Activated CD8-positive, alpha-beta memory T cell treated with anti-CD3 and anti-CD28 coated beads for 1 hour (primary cell): ENCODE data around the gene LETMD1.
"Not testable (repeated sequence)": the region's sequence is repeated elsewhere in the genome, so short reads cannot be mapped to it uniquely, and the experiment has no call there.

Experiments
- DNase-seq, 2 donors: peaks; one replicate each; pipeline ENCODE4 v3.0.0-alpha.2; 2020; ENCODE audit warnings: low read depth in 1 of 2; ENCODE audit errors: extremely low read depth in 1 of 2

LETMD1 gene, protein sequence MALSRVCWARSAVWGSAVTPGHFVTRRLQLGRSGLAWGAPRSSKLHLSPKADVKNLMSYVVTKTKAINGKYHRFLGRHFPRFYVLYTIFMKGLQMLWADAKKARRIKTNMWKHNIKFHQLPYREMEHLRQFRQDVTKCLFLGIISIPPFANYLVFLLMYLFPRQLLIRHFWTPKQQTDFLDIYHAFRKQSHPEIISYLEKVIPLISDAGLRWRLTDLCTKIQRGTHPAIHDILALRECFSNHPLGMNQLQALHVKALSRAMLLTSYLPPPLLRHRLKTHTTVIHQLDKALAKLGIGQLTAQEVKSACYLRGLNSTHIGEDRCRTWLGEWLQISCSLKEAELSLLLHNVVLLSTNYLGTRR

DNA sequence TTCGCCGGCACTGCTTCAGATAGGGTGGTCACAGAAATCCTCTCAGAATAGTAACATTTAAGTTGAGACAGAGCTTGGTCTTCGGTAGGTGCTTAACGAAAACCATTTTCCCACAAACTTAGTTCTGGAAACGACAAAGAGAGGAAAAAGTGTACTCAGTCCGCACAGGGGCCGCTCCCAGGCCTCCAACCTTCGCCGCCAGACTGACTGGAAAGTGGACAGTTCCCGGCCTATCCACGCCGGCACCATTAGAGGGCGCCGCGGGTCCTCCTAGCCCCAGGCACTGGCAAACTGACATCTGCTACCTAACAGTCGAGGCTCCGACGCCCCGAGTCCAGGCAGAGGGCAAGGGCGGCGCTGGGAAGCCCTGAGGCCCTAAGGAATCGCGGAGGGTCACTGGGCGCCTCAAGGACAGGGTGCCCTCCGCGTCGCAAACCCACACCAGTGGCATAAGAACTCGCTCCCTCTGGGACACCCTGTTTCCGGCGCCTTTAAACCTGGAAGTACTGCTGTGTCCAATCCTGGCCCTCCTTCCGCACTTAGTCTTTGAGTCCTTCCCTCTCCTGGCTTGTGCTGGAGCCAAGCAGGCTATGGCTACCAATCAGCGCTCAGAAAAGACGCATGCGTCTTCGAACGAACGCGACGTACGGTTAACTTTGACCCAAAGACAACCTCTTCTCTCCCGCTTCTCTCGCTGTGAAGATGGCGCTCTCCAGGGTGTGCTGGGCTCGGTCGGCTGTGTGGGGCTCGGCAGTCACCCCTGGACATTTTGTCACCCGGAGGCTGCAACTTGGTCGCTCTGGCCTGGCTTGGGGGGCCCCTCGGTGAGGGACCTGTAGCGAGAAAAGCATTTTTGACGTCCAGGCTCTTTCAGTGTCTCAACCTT, at the start of gene LETMD1:
Gene LETMD1 (plus strand): TSS at position 673 of the 886 bp plus-strand sequence. CDS start 30 bp downstream, at position 703.
- DNase-seq, result peak; percentile 72 to 78

DNA sequence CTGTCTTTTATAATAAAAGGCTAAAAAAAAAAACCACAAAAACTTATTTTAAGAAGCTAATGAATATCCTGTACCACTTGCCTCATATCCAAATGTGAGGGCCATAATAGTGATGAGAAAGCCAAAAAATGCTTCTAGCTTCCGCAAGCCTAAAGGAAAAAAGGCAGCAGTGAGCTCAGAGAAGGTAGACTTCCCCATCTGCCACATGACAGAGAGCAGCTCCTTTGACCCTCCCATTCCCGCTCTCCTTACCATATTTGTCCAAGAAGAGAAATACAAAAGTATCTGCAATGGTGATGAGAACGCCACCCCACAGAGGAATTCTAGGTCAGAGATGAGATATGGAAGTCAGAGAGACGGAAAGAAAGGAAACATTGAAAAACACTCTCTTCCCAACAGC, 49.0 kb upstream of the LETMD1 start:
- DNase-seq, result no peak

DNA sequence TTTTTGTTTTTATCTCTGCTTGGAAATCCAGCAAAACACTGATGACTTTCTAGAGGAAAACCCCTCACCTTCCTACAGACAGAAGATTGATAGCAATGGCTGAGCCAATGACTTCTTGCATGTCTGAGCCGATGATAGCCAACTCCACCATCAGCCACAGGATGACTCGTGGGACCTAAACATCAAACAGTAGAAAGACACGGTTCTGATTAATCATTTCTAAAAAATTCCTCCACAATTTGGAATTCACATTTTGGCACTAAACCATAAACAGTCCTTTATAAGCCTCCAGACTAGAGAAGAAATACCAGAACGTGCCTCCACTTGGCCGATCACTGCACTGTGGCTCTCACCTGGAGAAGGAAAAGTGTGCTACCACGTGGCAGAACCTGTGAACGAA, 47.9 kb upstream of the LETMD1 start:
- no peak for DNase-seq

DNA sequence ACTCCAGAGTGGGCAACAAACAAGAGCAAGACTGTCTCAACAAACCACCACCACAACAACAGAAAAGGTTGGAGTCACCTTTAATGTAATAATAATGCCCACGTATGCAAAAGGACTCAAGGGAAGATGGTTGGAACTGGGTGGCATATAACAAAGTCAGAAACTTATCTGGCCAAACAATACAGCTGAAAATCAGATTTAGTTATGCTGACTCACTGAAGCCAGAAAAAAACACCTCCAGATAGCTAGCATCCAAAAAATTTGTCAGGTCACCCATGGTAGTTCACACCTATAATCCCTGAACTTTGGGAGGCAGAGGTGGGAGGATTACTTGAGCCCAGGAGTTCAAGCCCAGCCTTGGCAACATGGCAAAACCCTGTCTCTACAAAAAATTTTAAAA, 46.3 kb upstream of the LETMD1 start:
- DNase-seq, result no peak

DNA sequence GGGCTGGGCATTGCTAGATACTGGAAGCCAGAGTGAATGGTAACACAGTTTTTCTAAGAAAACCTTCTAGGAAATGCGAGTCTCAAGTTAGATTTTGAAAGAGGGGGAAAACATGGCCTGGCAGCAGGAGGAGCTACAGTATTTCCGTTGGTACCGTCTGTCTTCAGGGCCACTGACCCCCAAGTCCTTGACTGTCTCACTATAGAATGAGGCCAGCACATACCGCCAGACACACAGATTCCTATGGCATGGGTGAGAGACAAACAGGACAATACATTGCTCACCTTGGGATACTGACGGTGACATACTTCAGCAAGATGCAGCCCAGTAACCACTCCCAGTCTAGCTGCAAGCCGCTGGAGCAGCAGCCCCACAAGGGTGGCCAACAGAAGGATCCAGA, 43.6 kb upstream of the LETMD1 start:
- DNase-seq, result no peak

DNA sequence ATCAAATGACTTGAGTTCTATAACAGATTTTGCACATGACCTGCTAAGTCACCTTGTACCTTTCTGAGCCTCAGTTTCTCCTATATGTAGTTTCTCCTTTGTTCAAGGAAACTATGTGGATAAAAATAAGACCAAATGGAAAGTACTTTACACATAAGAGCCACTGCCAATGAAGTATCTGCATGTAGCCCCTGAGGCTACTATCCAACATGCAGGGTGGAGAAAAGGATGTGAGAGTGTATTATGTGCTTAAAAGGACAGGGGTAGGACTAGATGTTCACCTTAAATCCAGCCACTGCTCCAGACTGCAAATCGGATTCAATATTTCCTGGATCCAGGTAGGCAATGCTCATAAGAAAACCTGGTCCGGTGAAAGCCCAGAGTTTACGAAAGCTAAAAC, 43.1 kb upstream of the LETMD1 start:
- no peak for DNase-seq

DNA sequence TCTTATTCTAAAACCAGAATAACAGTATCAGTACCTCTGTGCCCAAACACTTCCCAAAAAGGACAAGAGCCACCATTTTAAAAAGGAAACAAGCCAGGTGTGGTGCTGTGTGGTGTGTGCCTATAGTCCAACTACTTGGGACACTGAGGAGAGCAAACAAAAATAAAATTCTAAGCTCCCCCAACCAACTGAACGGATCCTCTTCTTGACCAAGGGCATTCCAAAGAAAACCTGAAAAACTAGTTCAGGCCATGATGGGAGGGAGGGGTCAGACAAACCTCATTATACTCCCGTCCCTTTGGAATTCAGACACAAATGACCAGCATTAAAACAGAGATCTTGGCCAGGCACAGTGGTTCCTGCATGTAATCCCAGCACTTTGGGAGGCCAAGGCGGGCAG, 42.5 kb upstream of the LETMD1 start:
- no peak for DNase-seq

DNA sequence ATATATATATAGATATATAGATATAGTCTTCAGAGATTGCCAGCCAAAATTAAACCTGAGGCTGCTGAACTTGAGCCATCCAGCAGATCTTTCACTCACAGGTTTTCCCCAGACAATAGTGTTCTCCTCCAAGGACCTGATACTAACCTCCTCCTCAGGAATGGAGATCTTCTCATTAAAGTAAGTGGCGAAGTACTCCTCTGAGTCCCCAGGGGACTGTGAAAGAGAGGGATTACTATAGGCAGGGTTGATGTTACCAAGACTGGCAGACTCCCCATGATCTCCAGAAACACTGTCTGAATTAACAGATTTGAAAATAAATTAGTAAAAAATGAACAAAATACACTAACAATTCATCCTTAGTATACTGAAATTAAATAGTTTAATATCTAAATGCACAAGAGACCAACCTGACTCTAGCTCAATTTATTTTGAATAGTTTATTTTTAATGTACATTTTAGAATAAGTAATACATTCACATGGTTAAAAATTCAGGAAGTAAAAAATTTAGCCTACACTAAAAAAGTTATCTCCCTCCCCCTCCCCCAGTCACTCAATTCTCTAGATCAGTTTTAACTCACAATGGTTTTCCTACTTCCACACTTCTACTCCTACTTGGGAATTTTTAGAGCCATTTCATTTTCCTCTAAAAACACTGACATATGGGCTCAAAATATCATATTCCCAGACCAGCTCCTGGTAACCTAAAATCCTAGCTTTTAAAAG, 39.6 kb upstream of the LETMD1 start:
- DNase-seq, result no peak

DNA sequence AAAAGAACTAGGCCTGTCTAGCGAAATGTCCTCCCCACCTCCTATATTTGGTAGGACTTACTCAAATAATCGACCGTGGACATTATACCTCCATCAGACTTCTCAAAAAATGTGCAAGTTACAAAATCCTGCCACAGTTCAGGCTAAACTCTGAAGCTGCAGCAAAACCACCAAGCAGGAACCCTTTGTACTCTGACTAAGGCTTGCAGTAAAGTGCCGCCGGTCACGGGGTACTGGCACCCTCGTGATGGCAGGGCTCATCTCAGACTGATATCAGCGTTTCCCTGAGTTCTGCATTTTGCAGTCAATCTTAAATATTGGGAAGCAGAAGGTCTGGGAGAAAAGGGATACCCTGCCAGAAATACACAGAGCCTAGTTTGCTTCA, 39.1 kb upstream of the LETMD1 start:
- DNase-seq, result peak in 1 of 2 donors; percentile 24

DNA sequence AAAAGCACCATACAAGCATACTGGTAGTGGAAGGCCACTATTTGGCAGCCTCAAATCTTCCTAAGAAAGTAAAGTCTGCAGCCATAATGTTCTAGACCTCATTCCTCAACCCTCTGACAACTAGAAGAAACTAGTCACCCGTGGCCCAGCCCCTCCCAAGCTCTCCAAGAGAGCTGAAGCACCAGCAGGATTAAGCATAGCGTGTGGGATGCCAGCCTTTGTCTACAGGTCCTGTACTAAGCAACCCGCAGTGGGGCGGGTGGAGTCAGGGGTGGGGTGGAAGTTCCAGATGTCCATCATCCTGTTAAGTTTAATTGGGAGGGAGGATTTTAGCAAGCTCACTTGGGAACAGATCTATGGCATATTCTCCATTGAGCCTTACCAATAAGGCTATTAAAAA, 36.2 kb upstream of the LETMD1 start:
- no peak for DNase-seq

DNA sequence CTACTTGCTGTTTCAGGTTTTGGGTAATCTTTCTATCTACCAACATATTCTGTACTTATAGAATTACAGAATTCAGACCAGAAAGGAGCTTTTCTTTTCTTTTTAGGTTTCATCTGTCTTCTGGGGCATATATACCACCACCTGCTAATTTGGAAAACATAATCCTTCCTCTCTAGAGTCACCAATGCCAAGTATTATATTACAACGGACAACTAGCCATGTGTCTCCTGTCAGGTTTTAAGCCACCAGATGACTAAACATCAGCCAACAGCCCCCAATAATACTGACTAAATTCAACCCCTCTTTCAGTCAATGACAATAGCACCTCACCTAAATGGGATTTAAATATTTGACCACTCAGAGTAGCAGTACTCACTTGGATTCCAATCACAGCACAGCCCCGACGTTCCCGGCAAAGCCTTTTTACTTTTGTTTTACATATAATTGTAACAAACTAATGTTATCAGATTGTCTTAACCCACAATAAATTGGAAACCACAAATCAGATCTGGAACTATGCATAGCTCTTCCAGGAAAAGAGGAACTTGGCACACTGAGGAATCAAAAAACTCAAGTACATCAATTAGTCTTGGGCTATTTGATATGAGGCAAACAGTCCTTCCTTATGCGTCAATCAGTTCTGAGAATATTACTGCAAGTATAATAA, 35.4 kb upstream of the LETMD1 start:
- DNase-seq, result no peak

DNA sequence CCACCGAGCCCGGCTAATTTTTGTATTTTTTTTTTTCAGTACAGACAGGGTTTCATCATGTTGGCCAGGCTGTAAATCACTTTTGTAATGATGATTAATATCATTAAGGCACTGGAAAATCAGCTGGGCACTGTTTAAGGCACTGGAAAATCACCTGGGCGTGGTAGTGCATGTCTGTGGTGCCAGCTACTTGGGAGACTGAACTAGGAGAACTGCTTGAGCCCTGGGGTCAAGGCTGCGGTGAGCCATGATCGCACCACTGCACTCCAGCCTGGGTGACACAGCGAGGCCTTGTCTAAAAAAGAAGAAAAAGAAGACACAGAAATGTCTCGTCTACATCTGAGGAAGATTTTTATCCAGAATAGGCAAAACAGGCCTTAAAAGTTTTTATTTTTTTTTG, 34.7 kb upstream of the LETMD1 start:
- no peak for DNase-seq

DNA sequence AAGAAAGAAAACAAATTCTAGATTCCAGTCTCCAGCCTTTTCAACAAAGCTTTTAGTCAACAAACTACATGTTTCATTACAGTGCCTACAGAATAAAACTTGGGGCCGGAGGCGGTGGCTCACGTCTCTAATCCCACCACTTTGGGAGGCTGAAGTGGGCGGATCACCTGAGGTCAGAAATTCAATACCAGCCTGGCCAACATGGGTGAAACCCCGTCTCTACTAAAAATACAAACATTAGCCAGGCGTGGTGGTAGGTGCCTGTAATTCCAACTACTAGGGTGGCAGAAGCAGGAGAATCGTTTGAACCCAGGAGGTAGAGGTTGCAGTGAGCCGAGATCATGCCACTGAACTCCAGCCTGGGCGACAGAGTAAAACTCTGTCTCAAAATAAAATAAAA, 33.7 kb upstream of the LETMD1 start:
- not testable (repeated sequence) for DNase-seq

DNA sequence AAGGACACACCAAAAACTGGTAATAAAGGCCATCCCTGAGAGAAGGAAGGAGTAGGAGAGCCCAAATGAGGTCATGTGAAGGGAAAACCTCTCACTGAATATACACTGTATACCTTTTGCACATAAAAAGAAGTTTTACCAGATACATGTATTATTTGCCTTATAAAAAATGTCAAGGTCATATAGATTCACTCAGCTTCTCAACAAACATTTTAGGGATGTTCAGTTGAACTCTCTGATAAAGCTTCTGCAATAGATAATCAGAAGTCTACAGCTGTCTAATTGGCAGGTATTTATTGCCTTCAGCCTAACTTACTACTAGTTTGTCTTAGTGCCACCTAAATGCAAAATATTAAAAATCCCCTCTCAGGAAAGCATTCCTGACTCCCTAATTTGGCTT, 30.7 kb upstream of the LETMD1 start:
- no peak for DNase-seq

DNA sequence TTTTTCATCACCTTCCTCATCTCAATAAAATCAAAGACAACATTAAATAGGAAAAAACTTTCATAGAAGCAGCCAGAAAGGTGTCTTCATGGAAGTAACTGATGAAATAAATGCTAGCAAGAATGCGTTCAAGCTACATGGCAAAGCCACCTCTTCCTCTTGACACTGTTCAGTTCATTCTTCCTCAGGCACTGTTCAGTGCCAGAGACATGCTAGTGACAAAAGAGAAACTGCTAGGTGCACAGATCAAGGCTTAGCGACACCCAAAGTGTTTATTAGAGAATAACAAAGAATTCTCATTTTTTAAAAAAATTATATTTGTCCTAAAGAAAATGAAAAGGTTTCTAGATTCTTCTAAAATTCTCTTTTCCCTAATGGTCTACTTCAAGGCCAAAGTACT, 29.2 kb upstream of the LETMD1 start:
- no peak for DNase-seq

DNA sequence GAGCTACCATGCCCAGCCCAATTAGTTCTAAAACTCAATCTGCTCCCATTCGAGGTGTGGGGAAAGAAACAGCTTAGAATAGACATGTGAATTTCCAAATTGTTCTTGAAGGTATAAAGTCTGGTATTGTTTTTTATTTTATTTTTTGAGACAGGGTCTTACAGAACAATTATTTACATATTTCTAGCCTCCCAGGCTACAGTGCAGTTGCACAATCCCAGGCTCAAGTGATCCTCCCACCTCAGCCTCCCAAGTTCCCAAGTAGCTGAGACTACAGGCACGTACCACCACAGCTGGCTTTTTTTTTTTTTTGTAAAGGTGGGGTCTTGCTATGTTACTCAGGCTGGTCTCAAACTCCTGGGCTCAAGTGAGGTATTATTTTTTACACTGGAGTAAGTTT, 28.2 kb upstream of the LETMD1 start:
- DNase-seq, result no peak

DNA sequence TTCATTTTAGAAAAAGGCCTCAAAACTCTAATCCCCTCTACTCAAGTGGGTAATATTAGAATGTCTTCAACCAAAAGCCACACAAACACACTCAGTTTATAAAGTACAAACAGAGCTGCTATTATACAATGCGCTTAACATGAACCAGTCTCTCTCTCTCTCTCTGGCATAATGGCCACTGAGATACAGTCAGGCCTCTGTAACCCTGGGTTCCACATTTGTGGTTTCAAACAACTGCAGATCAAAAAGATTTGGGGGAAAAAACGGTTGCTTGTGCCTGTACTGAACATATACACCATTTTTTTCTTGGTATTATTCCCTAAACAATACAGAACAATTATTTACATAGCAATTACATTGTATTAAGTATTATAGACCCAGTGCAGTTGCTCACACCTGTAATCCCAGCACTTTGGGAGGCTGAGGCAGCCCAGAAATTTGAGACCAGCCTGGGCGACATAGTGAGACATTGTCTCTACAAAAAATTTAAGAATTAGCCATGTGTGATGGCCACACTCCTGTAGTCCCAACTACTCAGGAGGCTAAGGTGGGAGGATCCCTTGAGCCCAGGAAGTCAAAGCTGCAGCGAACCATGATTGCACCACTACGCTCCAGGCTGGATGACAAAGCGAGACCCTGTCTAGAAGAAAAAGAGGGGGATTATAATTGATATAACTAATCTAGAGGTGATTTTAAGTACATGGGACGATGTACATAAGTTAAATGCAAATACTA, 27.5 kb upstream of the LETMD1 start:
- no peak for DNase-seq

DNA sequence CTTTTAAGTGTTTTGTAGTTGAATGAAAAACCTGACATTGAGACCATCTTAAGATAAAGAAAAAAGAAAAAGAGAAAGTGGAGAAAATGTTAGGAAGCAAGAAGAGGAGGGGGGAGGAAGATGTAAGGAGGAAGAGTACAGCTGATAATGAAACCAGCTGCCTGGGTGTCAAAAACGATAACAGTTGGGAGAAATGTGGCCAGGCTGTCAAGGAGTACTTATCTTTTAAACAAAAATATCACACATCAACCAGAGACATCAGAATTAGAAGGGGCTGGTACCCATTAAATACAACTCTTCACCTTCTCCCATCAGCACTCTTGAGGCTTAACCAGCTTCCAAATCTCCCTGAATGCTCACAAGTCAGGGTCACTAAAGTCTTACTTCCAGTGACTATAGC, 26.4 kb upstream of the LETMD1 start:
- no peak for DNase-seq

DNA sequence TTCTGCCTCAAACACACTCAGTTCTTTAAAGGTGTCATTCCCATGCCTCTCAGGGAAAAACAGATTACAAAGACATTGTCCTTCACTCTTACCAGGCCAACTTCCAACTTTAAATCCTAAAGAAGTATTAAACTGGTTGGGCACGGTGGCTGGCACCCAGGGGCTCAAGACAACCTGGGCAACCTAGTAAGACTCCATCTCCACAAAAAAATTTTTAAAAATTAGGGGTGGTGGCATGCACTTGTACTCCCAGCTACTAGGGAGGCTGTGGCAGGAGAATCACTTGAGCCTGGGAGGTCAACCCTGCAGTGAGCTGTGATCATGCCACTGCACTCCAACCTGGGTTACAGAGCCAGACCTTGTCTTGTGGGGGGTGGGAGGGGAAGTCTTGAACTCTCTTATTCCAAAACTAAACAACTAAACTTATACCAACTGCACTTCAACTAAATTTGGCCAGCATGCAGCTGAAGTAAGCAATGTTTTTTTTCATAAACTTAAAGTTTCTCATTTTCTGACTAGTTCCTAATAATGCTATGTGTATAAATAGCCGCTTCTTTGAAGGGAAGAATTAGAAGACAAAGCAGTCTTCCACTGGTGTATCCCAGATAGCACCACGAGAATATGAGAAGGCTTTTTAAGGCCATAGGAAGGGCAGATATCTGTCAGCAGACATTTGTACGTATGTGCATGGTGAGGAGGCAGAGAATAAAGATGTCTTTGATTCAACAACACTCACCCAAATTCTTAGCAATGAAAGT, 24.3 kb upstream of the LETMD1 start:
- no peak for DNase-seq
